Measurements from ENCODE around the gene PIN4.
"Not testable (repeated sequence)": the region's sequence is repeated elsewhere in the genome, so short reads cannot be mapped to it uniquely, and the experiment has no call there.

The PIN4 gene

GRCh38 chrX:72159769-72160168 is 21.8 kb upstream of the PIN4 start:
- no peak for DNase-seq (ENCODE audit: low read depth, low spot score)
- H3K4me3 ChIP-seq (ENCODE audit: low read depth, low read length): no peak overlapping the region
- no peak for TF ChIP-seq CTCF (IDR thresholded peaks at IDR 0.05; ENCODE audit: low read depth, low read length)
- in situ Hi-C loops (cut with HindIII; ENCODE audit: low sequenced_read_pairs): no loop called here

GRCh38 chrX:72165551-72165950 is 16.0 kb upstream of the PIN4 start:
- H3K4me3 ChIP-seq (ENCODE audit: low read depth, low read length): no peak overlapping the region
- TF ChIP-seq CTCF (IDR thresholded peaks at IDR 0.05; ENCODE audit: low read depth, low read length): no peak
- DNase-seq (ENCODE audit: low read depth, low spot score): no peak
- in situ Hi-C loops (cut with HindIII; ENCODE audit: low sequenced_read_pairs): no loop called here

- in situ Hi-C loops (cut with HindIII; ENCODE audit: low sequenced_read_pairs): no loop called here
Measured at GRCh38 chrX:72169008-72169728, 12.4 kb upstream of the PIN4 start.

GRCh38 chrX:72176289-72176688 is 5.3 kb upstream of the PIN4 start:
- H3K4me3 ChIP-seq (ENCODE audit: low read depth, low read length); in situ Hi-C loops (cut with HindIII; ENCODE audit: low sequenced_read_pairs); DNase-seq (ENCODE audit: low read depth, low spot score): not testable (repeated sequence)

More at GRCh38 chrX:72169008-72169728, 12.4 kb upstream of the PIN4 start:
- TF ChIP-seq CTCF (IDR thresholded peaks at IDR 0.05; ENCODE audit: low read depth, low read length): no peak
- DNase-seq (ENCODE audit: low read depth, low spot score): no peak
- no peak overlapping the region for H3K4me3 ChIP-seq (ENCODE audit: low read depth, low read length)

GRCh38 chrX:72176981-72177380 is 4.6 kb upstream of the PIN4 start:
- no peak for TF ChIP-seq CTCF (IDR thresholded peaks at IDR 0.05; ENCODE audit: low read depth, low read length)
- DNase-seq (ENCODE audit: low read depth, low spot score): no peak
- H3K4me3 ChIP-seq (ENCODE audit: low read depth, low read length): no peak overlapping the region
- in situ Hi-C loops (cut with HindIII; ENCODE audit: low sequenced_read_pairs): no loop called here

- in situ Hi-C loops (cut with HindIII; ENCODE audit: low sequenced_read_pairs): no loop called here
- no peak for TF ChIP-seq CTCF (IDR thresholded peaks at IDR 0.05; ENCODE audit: low read depth, low read length)
- no peak for DNase-seq (ENCODE audit: low read depth, low spot score)
- H3K4me3 ChIP-seq (ENCODE audit: low read depth, low read length): peak overlapping the region; percentile 91
Measured at GRCh38 chrX:72180539-72180938, 1.0 kb upstream of the PIN4 start.

- no peak for DNase-seq (ENCODE audit: low read depth, low spot score)
- H3K4me3 ChIP-seq (ENCODE audit: low read depth, low read length): no peak overlapping the region
- in situ Hi-C loops (cut with HindIII; ENCODE audit: low sequenced_read_pairs): no loop called here
- no peak for TF ChIP-seq CTCF (IDR thresholded peaks at IDR 0.05; ENCODE audit: low read depth, low read length)
Measured at GRCh38 chrX:72182924-72183323, 1.4 kb downstream of the PIN4 start.
